ENCODE measurements around the gene ELL. TPM values are rescaled to one million over a fixed set of nuclear protein-coding genes. Genes with fewer than 3 reads are reported as not detected.
A peak's percentile ranks its signal among the peaks of the same experiment; 100 is the strongest.

ELL gene
- total RNA-seq, 1 experiment from 2014 or later: 17.0 TPM

DNA sequence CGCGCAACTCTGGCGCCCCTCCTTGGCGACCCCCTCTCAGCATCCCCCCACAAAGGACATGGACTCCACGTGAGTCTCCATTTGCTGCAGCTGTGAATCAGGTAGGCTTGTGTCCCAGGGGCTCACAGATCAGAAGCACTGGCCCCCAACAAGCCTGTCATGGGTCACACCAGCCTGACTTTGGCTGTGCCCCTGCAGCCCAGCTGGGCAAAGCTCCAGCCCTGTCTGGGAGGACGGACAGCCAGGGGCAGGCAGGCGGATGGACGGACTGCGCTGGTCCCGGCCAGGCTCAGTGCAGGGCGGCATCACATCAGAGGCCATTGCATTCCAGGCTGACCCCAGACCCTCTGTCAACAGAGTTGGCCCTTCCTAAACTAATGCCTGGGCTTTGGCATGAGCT lies 55.5 kb downstream of the ELL start:
- Histone ChIP-seq H3K9ac (ENCODE audit: extremely low read depth, insufficient read length, low read length) (no peak overlapping the region), H3K4ac (ENCODE audit: low read depth, low read length) (no peak overlapping the region), H3K79me2 (ENCODE audit: insufficient read depth, low read length) (no peaks in the 10 kb centered on the region), H3K4me2 (ENCODE audit: insufficient read depth, insufficient read length, low read length) (no peak overlapping the region), H3K27ac (ENCODE audit: insufficient read length, low read depth, low read length) (no peak overlapping the region), H4K8ac (replicated peaks; ENCODE audit: insufficient read length, low read depth, low read length) (no peak overlapping the region), H2BK15ac (ENCODE audit: low read depth, low read length) (no peak overlapping the region), H4K91ac (ENCODE audit: insufficient read length, low read depth, low read length) (no peak overlapping the region), H2BK20ac (ENCODE audit: low read depth, low read length, poor library complexity, severe bottlenecking) (no peak overlapping the region), H2BK12ac (ENCODE audit: insufficient read length, low read depth, low read length) (no peak overlapping the region), H3K9me3 (ENCODE audit: control insufficient read depth, low read depth, low read length) (no peaks in the 10 kb centered on the region), H3K4me1 (ENCODE audit: insufficient read depth, low read length) (no peaks in the 10 kb centered on the region), H3K23ac (ENCODE audit: insufficient read length, low read depth, low read length) (no peak overlapping the region), H2BK5ac (ENCODE audit: insufficient read length, low read length) (no peak overlapping the region), H3T11ph (ENCODE audit: low read length) (no peak overlapping the region), H3K18ac (ENCODE audit: insufficient read length, low read depth, low read length) (no peak overlapping the region), H3K23me2 (ENCODE audit: insufficient read length, low read depth, low read length, poor library complexity, severe bottlenecking) (no peaks in the 10 kb centered on the region), H2AK5ac (ENCODE audit: insufficient read length, low read length) (no peak overlapping the region), H4K20me1 (ENCODE audit: control insufficient read depth, insufficient read depth, insufficient read length) (no peaks in the 10 kb centered on the region), H3K56ac (ENCODE audit: insufficient read length, low read depth, low read length) (no peak overlapping the region), H3K79me1 (ENCODE audit: insufficient read depth, low read depth, low read length, poor library complexity, severe bottlenecking) (no peaks in the 10 kb centered on the region), H3K27me3 (ENCODE audit: insufficient read depth, low read length) (no peaks in the 10 kb centered on the region), H4K5ac (ENCODE audit: insufficient read length, low read depth, low read length) (no peak overlapping the region), H2AFZ (ENCODE audit: low read length) (no peak overlapping the region), H3K14ac (ENCODE audit: insufficient read depth, low read length) (no peak overlapping the region), H2BK120ac (ENCODE audit: low read depth, low read length, poor library complexity, severe bottlenecking) (no peak overlapping the region)
- DNase-seq: no peak
- Mint-ChIP-seq H3K27me3 (ENCODE audit: low read depth) (no peaks in the 10 kb centered on the region), H3K9me3 (no peaks in the 10 kb centered on the region), H3K4me3 (no peak overlapping the region), H3K27ac (peak overlapping the region in 1 of 3 experiments; percentile 11; a peak in 1 of 7 replicates), H3K36me3 (ENCODE audit: insufficient read depth in 1 of 3, low read depth in 3 of 3) (peaks cover 3 to 21% (median 18%) of the 10 kb centered on the region in 3 experiments; a peak in 6 of 7 replicates), H3K4me1 (peaks cover 5 to 10% of the 10 kb centered on the region in 2 experiments)
- no CpG with 5 or more reads among the region's 11 CpGs for WGBS (ENCODE audit: extremely low coverage, insufficient read length, low lambda C conversion rate)
- TF ChIP-seq, protein P1, sequence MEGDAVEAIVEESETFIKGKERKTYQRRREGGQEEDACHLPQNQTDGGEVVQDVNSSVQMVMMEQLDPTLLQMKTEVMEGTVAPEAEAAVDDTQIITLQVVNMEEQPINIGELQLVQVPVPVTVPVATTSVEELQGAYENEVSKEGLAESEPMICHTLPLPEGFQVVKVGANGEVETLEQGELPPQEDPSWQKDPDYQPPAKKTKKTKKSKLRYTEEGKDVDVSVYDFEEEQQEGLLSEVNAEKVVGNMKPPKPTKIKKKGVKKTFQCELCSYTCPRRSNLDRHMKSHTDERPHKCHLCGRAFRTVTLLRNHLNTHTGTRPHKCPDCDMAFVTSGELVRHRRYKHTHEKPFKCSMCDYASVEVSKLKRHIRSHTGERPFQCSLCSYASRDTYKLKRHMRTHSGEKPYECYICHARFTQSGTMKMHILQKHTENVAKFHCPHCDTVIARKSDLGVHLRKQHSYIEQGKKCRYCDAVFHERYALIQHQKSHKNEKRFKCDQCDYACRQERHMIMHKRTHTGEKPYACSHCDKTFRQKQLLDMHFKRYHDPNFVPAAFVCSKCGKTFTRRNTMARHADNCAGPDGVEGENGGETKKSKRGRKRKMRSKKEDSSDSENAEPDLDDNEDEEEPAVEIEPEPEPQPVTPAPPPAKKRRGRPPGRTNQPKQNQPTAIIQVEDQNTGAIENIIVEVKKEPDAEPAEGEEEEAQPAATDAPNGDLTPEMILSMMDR (conservative IDR thresholded peaks at IDR 0.05): no peak
